ENCODE data around the gene ISG15.

The ISG15 gene

DNA sequence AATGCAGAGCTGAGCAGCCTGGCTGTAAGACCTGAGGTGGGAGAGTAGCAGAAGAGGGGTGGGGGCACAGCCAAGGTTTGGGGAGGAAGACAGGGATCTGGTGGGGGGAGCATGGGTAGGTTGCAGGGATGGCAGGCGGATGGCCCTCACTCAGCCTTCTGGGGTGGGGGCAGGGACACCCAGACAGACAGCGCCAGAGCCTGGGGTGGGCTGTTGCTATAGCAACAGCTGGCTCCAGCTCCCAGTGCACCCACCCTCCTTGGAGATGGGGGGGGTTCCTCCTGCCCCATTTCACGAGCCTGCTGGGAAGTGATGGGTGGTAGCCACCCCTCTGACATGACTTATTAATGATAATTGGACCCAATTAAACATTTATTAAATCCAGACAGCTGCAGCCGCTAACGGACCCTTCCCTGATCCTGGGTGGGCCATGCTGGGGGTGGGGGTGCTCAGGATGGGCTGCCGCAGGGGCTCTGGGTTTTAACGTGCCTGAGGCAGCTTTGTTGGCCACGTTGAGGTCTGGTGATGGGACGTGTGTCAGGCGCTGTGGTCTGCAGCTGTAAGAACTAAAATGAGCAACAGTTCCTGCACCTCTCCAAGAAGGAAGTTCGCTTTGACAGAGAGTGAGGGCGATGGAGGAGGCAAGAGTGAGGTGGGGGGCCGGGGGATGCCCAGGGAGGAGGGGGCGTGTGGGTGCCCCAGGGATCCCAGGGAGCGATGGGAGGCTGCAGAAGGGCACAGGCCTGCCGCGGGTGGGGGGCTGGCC, 26.0 kb downstream of the ISG15 start:
- TF ChIP-seq, protein P1, sequence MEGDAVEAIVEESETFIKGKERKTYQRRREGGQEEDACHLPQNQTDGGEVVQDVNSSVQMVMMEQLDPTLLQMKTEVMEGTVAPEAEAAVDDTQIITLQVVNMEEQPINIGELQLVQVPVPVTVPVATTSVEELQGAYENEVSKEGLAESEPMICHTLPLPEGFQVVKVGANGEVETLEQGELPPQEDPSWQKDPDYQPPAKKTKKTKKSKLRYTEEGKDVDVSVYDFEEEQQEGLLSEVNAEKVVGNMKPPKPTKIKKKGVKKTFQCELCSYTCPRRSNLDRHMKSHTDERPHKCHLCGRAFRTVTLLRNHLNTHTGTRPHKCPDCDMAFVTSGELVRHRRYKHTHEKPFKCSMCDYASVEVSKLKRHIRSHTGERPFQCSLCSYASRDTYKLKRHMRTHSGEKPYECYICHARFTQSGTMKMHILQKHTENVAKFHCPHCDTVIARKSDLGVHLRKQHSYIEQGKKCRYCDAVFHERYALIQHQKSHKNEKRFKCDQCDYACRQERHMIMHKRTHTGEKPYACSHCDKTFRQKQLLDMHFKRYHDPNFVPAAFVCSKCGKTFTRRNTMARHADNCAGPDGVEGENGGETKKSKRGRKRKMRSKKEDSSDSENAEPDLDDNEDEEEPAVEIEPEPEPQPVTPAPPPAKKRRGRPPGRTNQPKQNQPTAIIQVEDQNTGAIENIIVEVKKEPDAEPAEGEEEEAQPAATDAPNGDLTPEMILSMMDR (IDR thresholded peaks at IDR 0.05; ENCODE audit: low read depth, low read length) = no peak
- no peak for DNase-seq
- Histone ChIP-seq H3K36me3 (peaks cover 47% of the 10 kb centered on the region), H3K4me3 (ENCODE audit: low read depth, low read length) (no peak overlapping the region), H3K9me3 (ENCODE audit: severe bottlenecking) (peaks cover 3% of the 10 kb centered on the region), H3K27ac (no peak overlapping the region), H3K27me3 (ENCODE audit: insufficient read depth, low read depth, severe bottlenecking) (no peaks in the 10 kb centered on the region)

DNA sequence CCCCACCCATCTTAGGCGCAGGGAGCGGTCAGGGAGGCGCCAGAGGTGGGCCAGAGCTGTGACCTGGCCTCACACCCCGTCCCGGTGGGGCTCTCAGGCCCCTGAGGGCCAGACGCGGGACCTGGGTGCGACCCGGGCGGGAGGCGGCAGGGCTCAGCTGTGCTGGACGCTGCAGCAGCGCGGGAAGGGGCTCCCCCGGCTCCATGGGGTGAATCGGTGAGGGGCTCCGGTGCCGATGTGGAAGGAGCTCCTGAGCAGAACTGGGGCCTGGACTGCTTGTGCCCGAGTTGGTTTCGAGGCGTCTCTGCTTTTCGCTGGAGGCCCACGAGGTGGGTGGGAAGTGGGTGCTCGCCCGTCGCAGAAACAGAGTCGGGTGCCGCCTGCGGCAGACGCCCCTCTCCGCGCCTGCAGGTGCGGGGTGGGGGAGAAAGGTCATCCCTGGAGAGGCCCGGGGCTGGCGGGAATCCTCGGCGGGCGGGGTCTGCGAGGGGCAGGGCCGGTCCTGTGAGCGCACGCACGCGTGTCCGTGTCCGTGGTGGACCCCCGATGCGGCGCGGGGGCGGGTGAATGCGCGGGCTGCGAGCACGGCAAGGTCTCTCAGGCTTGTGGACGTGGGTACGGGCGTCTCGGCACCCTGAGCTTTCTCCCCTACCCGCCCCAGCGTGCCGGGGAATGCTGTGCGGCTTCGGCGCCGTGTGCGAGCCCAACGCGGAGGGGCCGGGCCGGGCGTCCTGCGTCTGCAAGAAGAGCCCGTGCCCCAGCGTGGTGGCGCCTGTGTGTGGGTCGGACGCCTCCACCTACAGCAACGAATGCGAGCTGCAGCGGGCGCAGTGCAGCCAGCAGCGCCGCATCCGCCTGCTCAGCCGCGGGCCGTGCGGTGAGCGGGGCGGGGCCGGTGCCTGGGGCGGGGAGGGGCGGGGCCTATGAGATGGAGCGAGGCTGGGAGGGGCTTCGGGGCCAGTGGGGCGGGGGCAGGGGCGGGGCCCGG, 27.0 kb downstream of the ISG15 start:
- Histone ChIP-seq H3K36me3 (peaks cover 49% of the 10 kb centered on the region), H3K27me3 (ENCODE audit: insufficient read depth, low read depth, severe bottlenecking) (no peaks in the 10 kb centered on the region), H3K9me3 (ENCODE audit: severe bottlenecking) (peaks cover 3% of the 10 kb centered on the region), H3K4me3 (ENCODE audit: low read depth, low read length) (no peak overlapping the region), H3K27ac (no peak overlapping the region)
- TF ChIP-seq, protein P1 (IDR thresholded peaks at IDR 0.05; ENCODE audit: low read depth, low read length) = no peak
- no peak for DNase-seq

DNA sequence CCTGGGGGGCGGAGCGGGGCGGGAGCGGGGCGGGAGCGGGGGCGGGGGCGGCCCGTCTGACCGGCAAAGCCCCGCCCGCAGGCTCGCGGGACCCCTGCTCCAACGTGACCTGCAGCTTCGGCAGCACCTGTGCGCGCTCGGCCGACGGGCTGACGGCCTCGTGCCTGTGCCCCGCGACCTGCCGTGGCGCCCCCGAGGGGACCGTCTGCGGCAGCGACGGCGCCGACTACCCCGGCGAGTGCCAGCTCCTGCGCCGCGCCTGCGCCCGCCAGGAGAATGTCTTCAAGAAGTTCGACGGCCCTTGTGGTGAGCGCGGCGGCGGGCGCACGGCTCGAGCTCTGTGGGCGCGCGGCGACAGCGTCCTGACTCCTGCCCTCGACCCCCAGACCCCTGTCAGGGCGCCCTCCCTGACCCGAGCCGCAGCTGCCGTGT, 27.8 kb downstream of the ISG15 start:
- no peak overlapping the region for H3K27ac ChIP-seq
- TF ChIP-seq, protein P1 (IDR thresholded peaks at IDR 0.05; ENCODE audit: low read depth, low read length) = no peak
- no peak for DNase-seq
- H3K9me3 ChIP-seq (ENCODE audit: severe bottlenecking) = peaks cover 3% of the 10 kb centered on the region
- H3K4me3 ChIP-seq (ENCODE audit: low read depth, low read length) = no peak overlapping the region
- H3K27me3 ChIP-seq (ENCODE audit: insufficient read depth, low read depth, severe bottlenecking) = no peaks in the 10 kb centered on the region
- peaks cover 48% of the 10 kb centered on the region for H3K36me3 ChIP-seq

DNA sequence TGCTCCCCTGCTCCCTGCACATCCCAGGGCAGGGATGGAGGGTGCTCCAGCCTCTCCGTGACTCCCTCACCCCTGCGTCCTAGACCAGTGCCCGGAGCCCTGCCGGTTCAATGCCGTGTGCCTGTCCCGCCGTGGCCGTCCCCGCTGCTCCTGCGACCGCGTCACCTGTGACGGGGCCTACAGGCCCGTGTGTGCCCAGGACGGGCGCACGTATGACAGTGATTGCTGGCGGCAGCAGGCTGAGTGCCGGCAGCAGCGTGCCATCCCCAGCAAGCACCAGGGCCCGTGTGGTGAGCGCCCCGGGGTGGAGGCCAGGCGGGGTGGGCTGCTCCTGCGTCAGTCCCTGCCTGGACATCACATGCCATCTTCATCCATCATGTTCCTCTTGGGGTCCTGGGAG, 28.6 kb downstream of the ISG15 start:
- H3K4me3 ChIP-seq (ENCODE audit: low read depth, low read length) = no peak overlapping the region
- no peaks in the 10 kb centered on the region for H3K27me3 ChIP-seq (ENCODE audit: insufficient read depth, low read depth, severe bottlenecking)
- peaks cover 54% of the 10 kb centered on the region for H3K36me3 ChIP-seq
- H3K27ac ChIP-seq = no peak overlapping the region
- H3K9me3 ChIP-seq (ENCODE audit: severe bottlenecking) = peaks cover 3% of the 10 kb centered on the region
- TF ChIP-seq, protein P1 (IDR thresholded peaks at IDR 0.05; ENCODE audit: low read depth, low read length) = no peak
- no peak for DNase-seq

DNA sequence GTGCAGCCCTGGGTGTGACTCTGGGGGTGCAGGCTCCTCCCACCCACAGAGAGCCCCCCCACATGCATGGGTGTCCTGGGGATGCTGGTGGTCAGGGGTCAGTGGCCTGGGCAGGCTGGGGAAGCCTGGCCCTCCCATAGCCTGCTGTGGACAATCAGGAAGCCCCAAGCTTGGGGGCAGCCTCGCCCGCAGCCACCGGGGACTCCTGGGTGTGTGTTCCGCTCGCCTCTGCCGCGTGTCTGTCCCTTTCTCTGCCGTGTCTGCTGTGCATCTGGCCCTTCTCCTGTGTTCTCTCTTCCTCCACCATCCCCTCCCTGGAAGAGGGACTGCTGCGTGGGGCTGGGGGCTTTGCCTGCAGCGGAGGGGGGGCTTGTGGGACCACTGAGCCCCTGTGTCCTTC, 29.5 kb downstream of the ISG15 start:
- H3K4me3 ChIP-seq (ENCODE audit: low read depth, low read length) = no peak overlapping the region
- H3K36me3 ChIP-seq = peaks cover 59% of the 10 kb centered on the region
- no peaks in the 10 kb centered on the region for H3K27me3 ChIP-seq (ENCODE audit: insufficient read depth, low read depth, severe bottlenecking)
- no peak overlapping the region for H3K27ac ChIP-seq
- H3K9me3 ChIP-seq (ENCODE audit: severe bottlenecking) = peaks cover 3% of the 10 kb centered on the region
- TF ChIP-seq, protein P1 (IDR thresholded peaks at IDR 0.05; ENCODE audit: low read depth, low read length) = no peak
- no peak for DNase-seq

All from WERI-Rb-1 (cell line).